GM19468 (cell line): ENCODE measurements around the gene EYS.

Source experiments
- ATAC-seq: cut with Tn5 transposase; IDR thresholded peaks from one replicate; pipeline ENCODE4 v1.9.1; 2021; ENCODE audit warnings: mild to moderate bottlenecking, moderate library complexity, moderate number of reproducible peaks; ENCODE audit not compliant: unreplicated experiment; ENCODE audit errors: extremely low read depth

Gene EYS

GRCh38 chr6:65259982-65260381 lies 447.0 kb downstream of the EYS start:
- ATAC-seq, result no peak

DNA sequence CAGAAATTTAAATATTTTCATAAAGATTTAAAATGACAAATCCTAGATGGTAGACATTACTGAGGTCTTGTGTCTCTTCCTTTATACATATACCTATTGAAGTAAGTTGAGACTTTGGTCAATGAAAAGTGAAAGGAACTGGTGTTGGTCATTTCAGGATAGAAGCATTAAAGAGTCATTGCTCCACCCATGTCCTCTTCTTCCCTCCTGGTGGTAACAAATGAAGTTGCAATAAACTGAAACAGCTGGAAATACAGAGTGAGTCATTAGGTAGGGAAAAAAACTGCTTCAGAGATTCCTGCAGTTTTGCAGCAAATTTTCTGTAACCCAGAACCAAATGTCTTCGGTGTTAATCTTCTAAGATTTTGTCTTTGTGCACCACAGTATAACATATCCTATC lies 448.0 kb downstream of the EYS start:
- ATAC-seq, result no peak

DNA sequence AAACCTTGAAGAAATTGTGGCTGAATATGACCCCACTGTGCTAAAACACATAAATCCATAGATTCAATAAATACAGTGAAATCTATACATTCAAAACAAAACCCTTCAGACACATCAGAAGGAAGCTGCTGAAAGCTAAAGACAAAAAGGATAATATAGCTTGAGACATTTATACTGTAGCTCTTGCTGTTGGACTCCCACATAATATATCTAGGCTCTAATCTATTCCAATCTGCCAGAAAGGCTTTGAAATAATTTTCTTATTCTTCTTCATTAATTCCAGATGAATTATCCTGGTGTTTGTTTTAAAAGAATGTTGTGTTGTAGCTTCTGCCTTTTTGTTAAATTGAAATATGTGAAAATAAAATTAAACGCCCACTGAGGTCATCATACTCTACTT lies 454.0 kb downstream of the EYS start:
- ATAC-seq, result no peak

GRCh38 chr6:65248101-65248610 lies 458.9 kb downstream of the EYS start:
- ATAC-seq, result no peak

DNA sequence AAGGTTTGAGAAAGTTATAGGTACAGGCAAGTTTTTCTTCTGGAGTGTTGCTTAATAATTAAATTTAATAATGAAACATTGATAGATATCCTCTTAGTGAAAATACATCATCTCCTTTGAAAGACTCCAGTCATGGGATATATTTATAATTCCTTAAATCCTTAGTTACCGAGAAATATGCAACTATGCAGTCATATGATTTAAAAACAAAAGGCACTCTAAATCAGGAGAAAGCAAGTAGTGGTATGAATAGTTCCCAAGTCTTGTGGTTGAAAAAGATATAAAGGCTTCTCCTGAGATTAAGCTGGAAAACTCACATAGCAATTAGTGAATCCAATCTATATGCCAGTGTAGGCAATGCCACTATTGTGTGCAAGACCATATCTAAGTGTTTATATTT lies 475.4 kb downstream of the EYS start:
- ATAC-seq, result no peak

- ATAC-seq, result no peak
These were observed 477.2 kb downstream of the EYS start for GRCh38 chr6:65229825-65230224.

- no peak for ATAC-seq
These were observed 485.9 kb downstream of the EYS start for GRCh38 chr6:65221153-65221552.

DNA sequence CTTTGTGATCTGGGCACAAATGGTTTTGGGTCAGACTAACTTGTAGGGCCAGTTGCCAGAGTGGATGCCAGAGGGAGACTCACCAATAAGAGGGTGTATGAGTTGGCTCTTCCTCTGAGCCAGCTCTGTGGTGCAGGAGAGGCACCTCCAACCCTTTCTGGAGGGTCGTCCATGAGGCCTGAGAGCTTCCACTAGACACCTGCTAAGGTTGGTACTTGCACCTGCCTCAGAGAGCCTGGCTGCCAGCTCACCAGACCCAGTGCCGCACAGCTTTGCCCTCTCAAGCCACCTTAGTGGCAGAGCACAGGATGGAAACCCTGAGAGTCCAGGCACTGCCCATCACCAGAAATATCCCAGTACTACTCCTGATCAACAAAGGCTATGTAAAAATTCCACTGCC lies 504.3 kb downstream of the EYS start:
- no peak for ATAC-seq

DNA sequence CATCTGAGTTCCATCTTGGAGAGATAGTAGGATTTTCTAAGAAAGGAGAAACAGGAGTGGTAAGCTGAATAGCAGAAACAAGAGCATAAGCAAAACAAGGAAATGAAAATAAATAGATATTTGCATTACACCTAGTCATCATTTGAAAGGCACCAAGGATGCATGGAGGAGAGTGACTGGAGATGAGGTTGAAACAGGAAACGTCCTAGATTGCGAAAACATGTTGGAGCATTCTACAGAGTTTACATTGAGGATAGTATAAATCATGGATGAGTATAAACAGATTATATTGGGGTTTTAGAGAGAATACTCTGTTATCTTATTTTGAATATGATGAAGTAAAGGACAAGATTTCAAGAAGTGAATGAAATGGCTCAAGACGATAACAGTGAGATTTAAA lies 507.3 kb downstream of the EYS start:
- no peak for ATAC-seq

- no peak for ATAC-seq
These were observed 507.9 kb downstream of the EYS start for GRCh38 chr6:65199121-65199520.

GRCh38 chr6:65191471-65191870 lies 515.6 kb downstream of the EYS start:
- no peak for ATAC-seq

DNA sequence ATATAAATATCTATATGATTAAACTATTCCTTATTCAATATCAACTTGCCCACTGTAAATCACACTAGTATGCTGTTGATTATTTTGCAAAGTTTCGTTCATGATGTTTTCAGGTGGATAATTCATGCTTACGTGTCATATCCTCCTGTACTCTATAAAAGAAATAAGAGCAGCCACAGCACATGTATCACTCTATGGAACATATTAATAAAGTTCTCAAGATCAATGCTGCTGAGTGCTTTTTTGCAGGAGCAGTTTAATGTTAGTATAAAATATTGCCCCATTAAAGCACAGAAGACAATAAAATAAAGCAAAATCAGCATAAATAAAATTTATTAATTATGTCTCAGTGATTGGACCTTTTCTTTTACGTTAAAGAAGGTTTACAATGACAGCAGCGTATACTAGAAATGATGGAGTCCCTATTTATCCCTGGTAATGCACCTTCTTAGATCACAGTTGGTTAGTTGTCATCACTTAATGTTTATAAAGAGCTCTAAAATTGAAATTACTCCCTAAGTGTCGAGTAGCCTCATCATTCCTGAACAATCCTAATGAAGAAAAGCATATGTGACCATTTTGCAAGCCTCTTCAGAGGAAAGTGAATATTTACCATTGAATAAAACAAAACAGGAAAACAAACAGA lies 517.7 kb downstream of the EYS start:
- no peak for ATAC-seq

DNA sequence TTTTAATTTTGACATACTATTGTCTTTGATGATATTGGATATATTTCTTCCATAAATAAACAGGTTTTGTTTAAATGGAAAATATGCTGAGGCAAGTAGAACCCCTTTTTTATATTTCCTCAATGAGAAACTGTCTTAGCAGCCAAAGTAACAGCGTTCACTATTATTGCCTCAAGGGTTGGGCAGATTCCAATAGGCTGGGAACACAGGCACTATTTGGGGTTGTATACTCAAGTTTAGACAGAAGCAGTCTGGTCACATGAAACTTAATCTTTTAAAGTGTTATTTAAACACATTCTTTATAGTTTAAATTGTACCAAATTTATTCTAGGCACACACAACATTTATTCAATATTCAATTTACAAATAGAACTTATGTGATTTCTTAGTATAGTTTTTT lies 520.2 kb downstream of the EYS start:
- no peak for ATAC-seq

- ATAC-seq, result no peak
These were observed 524.3 kb downstream of the EYS start for GRCh38 chr6:65182681-65183080.

- no peak for ATAC-seq
These were observed 536.8 kb downstream of the EYS start for GRCh38 chr6:65170273-65170672.

DNA sequence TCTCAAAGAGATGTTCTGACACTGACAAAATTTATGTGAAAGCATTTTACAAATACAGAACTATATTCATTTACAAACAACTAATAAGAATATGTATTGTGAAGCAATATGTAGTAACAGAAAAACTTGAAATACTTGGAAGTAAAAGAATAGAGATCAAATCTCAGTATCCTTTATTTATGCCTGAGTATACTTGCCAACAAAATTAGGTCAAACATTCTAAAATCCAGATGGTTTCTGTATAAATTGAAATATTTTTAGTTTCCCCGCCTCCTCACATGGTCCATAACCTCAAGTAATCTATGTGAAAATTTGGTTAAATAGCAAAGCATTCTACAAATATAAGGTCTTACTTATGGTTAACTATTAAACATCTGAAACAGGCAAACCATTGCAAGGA lies 545.4 kb downstream of the EYS start:
- ATAC-seq, result no peak

DNA sequence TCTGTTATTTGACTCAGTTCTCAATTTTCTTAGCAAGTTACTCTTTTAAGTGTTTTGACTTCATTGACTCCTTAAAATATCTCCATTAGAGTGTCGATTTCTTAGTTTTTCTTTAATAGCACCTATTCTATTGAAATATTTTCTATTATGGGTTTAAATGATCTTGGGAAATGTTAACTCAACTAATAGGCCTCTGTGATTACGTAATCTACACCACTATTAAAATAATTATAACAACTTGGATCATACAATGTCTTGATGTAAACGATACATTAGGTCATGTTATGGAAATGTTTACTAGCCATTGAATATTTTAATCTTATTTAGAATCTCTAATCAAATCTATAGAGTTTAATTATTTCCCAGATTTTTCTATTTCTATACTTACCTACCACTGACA lies 550.0 kb downstream of the EYS start:
- no peak for ATAC-seq

GRCh38 chr6:65155083-65155482 lies 551.9 kb downstream of the EYS start:
- ATAC-seq, result no peak

GRCh38 chr6:65149841-65150240 lies 557.2 kb downstream of the EYS start:
- no peak for ATAC-seq

DNA sequence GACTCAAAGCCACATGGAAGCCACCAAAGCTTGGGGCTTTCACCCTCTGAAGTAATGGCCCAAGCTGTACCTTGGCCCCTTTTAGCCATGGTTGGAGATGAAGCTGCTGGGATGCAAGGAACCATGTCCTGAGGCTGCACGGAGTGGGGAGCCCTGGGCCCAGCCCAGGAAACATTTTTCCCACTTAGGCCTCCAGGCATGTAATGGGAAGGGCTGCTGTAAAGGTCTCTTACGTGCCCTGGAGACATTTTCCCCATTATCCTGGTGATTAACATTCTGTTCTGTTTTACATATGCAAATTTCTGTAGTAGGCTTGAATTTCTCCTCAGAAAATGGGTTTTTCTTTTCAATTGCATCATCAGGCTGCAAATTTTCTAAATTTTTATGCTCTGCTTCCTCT lies 558.2 kb downstream of the EYS start:
- no peak for ATAC-seq

GRCh38 chr6:65135567-65135966 lies 571.5 kb downstream of the EYS start:
- ATAC-seq, result no peak

GRCh38 chr6:65126667-65127066 lies 580.4 kb downstream of the EYS start:
- ATAC-seq, result no peak

DNA sequence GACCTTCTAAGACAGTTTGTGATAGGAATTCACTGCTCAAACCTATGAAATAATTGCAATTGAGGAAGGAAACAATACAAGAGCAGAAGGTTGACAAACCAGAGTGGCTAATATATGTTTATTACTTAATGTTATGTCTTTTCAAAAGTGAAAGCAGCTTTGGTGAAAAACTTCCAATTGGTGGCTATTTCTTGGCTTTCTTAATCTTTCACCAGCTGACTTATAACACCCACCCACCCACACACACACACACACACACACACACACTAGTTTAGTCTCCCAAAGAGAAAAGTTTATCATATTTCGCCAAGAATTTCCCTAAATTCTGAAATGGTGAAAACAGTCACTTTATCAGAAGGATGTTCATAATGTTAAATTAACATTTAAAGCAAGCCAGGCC lies 583.5 kb downstream of the EYS start:
- ATAC-seq, result no peak
